ENCODE results near the gene SEMA4C.

SEMA4C gene

DNA sequence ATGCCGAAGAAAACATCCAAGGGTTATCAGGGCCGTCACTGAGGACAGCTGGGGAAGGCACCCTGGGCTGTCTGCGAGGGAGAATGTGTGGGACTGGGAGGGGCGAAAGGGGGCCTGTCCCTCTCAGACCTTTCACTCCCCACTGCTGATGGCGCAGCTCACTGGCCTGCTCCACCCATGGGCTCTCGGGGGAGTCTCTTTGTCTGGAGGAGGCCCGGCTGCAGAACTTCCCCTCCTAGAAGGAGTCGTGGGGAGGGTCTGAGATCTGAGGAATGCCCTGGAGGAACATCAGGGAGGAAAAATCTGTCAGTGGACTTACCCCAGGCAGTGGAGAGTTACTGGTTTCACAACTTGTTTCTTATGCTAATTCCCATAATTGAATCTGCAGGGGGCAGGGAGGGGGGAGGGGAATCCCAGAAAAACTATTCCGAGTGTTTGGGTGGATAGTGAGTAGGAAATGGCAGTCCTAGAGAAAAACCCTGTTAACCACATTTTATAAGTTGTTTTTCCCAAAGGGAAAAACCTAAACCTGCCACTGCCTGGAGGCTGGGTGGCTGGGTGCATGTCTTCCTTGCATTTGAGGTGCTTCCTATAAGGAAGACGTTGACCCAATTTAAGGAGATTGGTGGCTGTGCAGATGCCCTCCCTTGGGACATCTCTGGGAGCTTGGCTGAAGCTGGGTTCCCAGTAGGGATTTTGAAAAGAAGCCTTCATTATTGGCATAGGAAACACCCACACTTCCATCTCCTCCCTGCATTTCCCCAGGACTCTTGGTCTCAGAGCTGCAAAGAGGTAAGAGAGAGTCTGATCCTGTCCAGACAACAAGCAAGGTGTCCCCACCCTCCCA, 11.7 kb upstream of the SEMA4C start:
- TF ChIP-seq POLR2AphosphoS5 (IDR thresholded peaks at IDR 0.05; ENCODE audit: low read depth, low read length) (no peak), TAF1 (IDR thresholded peaks at IDR 0.05; ENCODE audit: borderline replicate concordance, insufficient read depth, low read length) (no peak), SIN3A (IDR thresholded peaks at IDR 0.05; ENCODE audit: borderline replicate concordance, insufficient read depth, low read length) (no peak), FOXP2 (optimal IDR thresholded peaks at IDR 0.05; ENCODE audit: borderline replicate concordance, extremely low read depth, extremely low read length, insufficient read depth) (no peak)
- TF ChIP-seq, protein P1, sequence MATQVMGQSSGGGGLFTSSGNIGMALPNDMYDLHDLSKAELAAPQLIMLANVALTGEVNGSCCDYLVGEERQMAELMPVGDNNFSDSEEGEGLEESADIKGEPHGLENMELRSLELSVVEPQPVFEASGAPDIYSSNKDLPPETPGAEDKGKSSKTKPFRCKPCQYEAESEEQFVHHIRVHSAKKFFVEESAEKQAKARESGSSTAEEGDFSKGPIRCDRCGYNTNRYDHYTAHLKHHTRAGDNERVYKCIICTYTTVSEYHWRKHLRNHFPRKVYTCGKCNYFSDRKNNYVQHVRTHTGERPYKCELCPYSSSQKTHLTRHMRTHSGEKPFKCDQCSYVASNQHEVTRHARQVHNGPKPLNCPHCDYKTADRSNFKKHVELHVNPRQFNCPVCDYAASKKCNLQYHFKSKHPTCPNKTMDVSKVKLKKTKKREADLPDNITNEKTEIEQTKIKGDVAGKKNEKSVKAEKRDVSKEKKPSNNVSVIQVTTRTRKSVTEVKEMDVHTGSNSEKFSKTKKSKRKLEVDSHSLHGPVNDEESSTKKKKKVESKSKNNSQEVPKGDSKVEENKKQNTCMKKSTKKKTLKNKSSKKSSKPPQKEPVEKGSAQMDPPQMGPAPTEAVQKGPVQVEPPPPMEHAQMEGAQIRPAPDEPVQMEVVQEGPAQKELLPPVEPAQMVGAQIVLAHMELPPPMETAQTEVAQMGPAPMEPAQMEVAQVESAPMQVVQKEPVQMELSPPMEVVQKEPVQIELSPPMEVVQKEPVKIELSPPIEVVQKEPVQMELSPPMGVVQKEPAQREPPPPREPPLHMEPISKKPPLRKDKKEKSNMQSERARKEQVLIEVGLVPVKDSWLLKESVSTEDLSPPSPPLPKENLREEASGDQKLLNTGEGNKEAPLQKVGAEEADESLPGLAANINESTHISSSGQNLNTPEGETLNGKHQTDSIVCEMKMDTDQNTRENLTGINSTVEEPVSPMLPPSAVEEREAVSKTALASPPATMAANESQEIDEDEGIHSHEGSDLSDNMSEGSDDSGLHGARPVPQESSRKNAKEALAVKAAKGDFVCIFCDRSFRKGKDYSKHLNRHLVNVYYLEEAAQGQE (IDR thresholded peaks at IDR 0.05; ENCODE audit: insufficient read depth in 1 of 2, low read depth in 2 of 2, low read length in 2 of 2): no peak

DNA sequence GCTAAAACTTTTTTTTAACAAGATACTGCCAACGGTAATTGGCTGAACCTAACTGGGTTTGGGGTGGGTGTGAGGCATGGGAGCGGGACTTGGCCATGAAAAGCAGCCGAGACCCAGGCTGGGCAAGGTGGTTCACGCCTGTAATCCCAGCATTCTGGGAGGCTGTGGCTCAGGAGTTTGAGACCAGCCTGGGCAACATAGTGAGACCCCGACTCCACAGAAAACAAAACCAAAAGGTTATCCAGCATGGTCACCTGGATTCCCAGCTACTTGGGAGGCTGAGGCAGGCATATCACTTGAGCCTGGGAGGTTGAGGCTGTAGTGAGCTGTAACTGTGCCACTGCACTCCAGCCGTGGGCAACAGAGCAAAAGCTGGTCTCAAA, 11.0 kb upstream of the SEMA4C start:
- TF ChIP-seq TAF1 (IDR thresholded peaks at IDR 0.05; ENCODE audit: borderline replicate concordance, insufficient read depth, low read length): no peak
- no peak for TF ChIP-seq SIN3A (IDR thresholded peaks at IDR 0.05; ENCODE audit: borderline replicate concordance, insufficient read depth, low read length)
- TF ChIP-seq, protein P1 (IDR thresholded peaks at IDR 0.05; ENCODE audit: insufficient read depth in 1 of 2, low read depth in 2 of 2, low read length in 2 of 2): no peak
- no peak for TF ChIP-seq FOXP2 (optimal IDR thresholded peaks at IDR 0.05; ENCODE audit: borderline replicate concordance, extremely low read depth, extremely low read length, insufficient read depth)
- no peak for TF ChIP-seq POLR2AphosphoS5 (IDR thresholded peaks at IDR 0.05; ENCODE audit: low read depth, low read length)

GRCh38 chr2:96879545-96880040, 9.7 kb upstream of the SEMA4C start:
- TF ChIP-seq FOXP2 (optimal IDR thresholded peaks at IDR 0.05; ENCODE audit: borderline replicate concordance, extremely low read depth, extremely low read length, insufficient read depth): no peak
- no peak for TF ChIP-seq POLR2AphosphoS5 (IDR thresholded peaks at IDR 0.05; ENCODE audit: low read depth, low read length)
- TF ChIP-seq SIN3A (IDR thresholded peaks at IDR 0.05; ENCODE audit: borderline replicate concordance, insufficient read depth, low read length): no peak
- TF ChIP-seq, protein P1 (IDR thresholded peaks at IDR 0.05; ENCODE audit: insufficient read depth in 1 of 2, low read depth in 2 of 2, low read length in 2 of 2): no peak
- no peak for TF ChIP-seq TAF1 (IDR thresholded peaks at IDR 0.05; ENCODE audit: borderline replicate concordance, insufficient read depth, low read length)

DNA sequence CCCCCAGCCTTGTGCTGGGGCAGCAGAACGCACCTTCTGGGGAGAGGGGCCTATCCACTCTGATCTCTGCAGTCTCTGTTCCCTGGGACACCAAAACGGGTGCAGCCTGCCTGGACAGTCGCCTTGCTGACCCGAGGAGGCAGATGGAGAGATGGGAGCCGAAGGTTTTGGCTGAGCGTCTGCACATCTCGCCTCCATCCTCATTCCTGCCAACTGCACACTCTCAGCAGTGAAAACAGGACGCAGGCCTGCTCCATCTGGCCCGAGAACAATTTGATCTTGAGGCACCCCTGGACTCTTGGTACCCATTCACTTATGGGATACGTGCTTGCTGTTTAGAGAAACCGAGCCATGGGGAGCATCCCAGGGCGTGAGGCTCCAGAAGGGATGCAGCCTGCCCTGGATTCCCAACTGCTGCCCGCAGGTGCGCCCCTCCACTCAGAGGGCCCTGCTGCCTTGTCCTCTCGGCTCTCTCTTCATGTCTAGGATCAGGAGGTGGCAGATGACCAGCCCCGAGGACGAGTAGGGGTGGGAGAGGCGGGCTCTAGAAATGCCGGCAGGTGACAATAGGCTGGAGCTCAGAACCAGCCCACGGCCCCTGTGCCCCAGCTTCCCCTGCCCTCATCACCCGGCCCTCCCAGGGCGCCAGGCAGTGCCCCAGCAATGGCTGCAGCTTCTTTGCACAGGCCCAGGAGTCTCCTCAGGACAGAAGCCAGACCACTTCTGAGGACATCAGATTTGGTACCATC, 9.1 kb upstream of the SEMA4C start:
- TF ChIP-seq, protein P1 (IDR thresholded peaks at IDR 0.05; ENCODE audit: insufficient read depth in 1 of 2, low read depth in 2 of 2, low read length in 2 of 2): no peak
- TF ChIP-seq POLR2AphosphoS5 (IDR thresholded peaks at IDR 0.05; ENCODE audit: low read depth, low read length): no peak
- TF ChIP-seq TAF1 (IDR thresholded peaks at IDR 0.05; ENCODE audit: borderline replicate concordance, insufficient read depth, low read length): no peak
- no peak for TF ChIP-seq SIN3A (IDR thresholded peaks at IDR 0.05; ENCODE audit: borderline replicate concordance, insufficient read depth, low read length)
- no peak for TF ChIP-seq FOXP2 (optimal IDR thresholded peaks at IDR 0.05; ENCODE audit: borderline replicate concordance, extremely low read depth, extremely low read length, insufficient read depth)

All from PFSK-1 (cell line).